DOHH2 (cell line): ENCODE measurements around the gene KIF19.

ENCODE experiments used
- H3F3A ChIP-seq: fragments of 200-600 bp; sonication (generic), shearing (Covaris generic); 2 replicates; pipeline ENCODE4 v1.6.0; 2016; ENCODE audit warnings: antibody characterized with exemption, mild to moderate bottlenecking; ENCODE audit not compliant: control insufficient read depth, insufficient read depth
- H3K27ac ChIP-seq: fragments of 200-600 bp; sonication (generic); 2 replicates; pipeline ENCODE4 v1.5.1; 2014; ENCODE audit warnings: low read depth, mild to moderate bottlenecking, low read length, moderate library complexity
- H3K27me3 ChIP-seq: fragments of 200-600 bp; sonication (generic); 2 replicates; pipeline ENCODE4 v1.6.1; 2014; ENCODE audit warnings: mild to moderate bottlenecking, low read length, mixed read lengths; ENCODE audit not compliant: control insufficient read depth
- H3K36me3 ChIP-seq: fragments of 200-600 bp; sonication (generic); 2 replicates; pipeline ENCODE4 v1.6.1; 2014; ENCODE audit warnings: mild to moderate bottlenecking, low read length, moderate library complexity, mixed read lengths; ENCODE audit not compliant: control insufficient read depth
- H3K4me1 ChIP-seq: fragments of 200-600 bp; sonication (generic); 2 replicates; pipeline ENCODE4 v1.6.1; 2014; ENCODE audit warnings: mild to moderate bottlenecking, low read length, mixed read lengths; ENCODE audit not compliant: control insufficient read depth
- H3K4me2 ChIP-seq: fragments of 200-600 bp; sonication (generic); 2 replicates; pipeline ENCODE4 v1.6.0; 2014; ENCODE audit warnings: mild to moderate bottlenecking, low read length, moderate library complexity
- H3K4me3 ChIP-seq: fragments of 200-600 bp; sonication (generic); 2 replicates; pipeline ENCODE4 v1.5.1; 2014; ENCODE audit warnings: mild to moderate bottlenecking, low read length, mixed read lengths
- H3K79me2 ChIP-seq: fragments of 200-600 bp; sonication (generic); 2 replicates; pipeline ENCODE4 v1.6.1; 2014; ENCODE audit warnings: mild to moderate bottlenecking, low read length, mixed read lengths; ENCODE audit not compliant: control insufficient read depth
- H3K9me2 ChIP-seq: fragments of 200-600 bp; sonication (generic); replicated peaks from 2 replicates; pipeline ENCODE4 v1.6.1; 2014; ENCODE audit warnings: mild to moderate bottlenecking, low read length, mixed read lengths; ENCODE audit not compliant: control insufficient read depth
- H3K9me3 ChIP-seq: fragments of 200-600 bp; sonication (generic); 2 replicates; pipeline ENCODE4 v1.6.1; 2014; ENCODE audit warnings: antibody characterized with exemption, low read length, mixed read lengths; ENCODE audit not compliant: control insufficient read depth, insufficient read depth
- H4K20me1 ChIP-seq: fragments of 200-600 bp; sonication (generic); 2 replicates; pipeline ENCODE4 v1.6.0; 2014; ENCODE audit warnings: low read depth, mild to moderate bottlenecking, antibody characterized with exemption, low read length, moderate library complexity; ENCODE audit not compliant: control insufficient read depth, insufficient read depth
- EZH2phosphoT487 ChIP-seq: fragments of 200-600 bp; sonication (generic); IDR thresholded peaks from 2 replicates; pipeline ENCODE4 v1.6.1; 2017; ENCODE audit warnings: borderline replicate concordance, mild to moderate bottlenecking, antibody characterized with exemption, low read length, moderate library complexity, mixed read lengths
- TF ChIP-seq, protein P1 (sequence below): fragments of 200-600 bp; sonication (generic); IDR thresholded peaks from one replicate; pipeline ENCODE4 v1.5.1; 2014; ENCODE audit warnings: antibody characterized with exemption, mild to moderate bottlenecking, low read depth, low read length; ENCODE audit not compliant: poor library complexity, severe bottlenecking

Gene KIF19

GRCh38 chr17:74339537-74340195 is 13.6 kb downstream of the KIF19 start:
- H3K27me3 ChIP-seq = no peaks in the 10 kb centered on the region
- TF ChIP-seq EZH2phosphoT487 = no peak
- TF ChIP-seq, protein P1, sequence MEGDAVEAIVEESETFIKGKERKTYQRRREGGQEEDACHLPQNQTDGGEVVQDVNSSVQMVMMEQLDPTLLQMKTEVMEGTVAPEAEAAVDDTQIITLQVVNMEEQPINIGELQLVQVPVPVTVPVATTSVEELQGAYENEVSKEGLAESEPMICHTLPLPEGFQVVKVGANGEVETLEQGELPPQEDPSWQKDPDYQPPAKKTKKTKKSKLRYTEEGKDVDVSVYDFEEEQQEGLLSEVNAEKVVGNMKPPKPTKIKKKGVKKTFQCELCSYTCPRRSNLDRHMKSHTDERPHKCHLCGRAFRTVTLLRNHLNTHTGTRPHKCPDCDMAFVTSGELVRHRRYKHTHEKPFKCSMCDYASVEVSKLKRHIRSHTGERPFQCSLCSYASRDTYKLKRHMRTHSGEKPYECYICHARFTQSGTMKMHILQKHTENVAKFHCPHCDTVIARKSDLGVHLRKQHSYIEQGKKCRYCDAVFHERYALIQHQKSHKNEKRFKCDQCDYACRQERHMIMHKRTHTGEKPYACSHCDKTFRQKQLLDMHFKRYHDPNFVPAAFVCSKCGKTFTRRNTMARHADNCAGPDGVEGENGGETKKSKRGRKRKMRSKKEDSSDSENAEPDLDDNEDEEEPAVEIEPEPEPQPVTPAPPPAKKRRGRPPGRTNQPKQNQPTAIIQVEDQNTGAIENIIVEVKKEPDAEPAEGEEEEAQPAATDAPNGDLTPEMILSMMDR = no peak
- H3K4me1 ChIP-seq = no peaks in the 10 kb centered on the region

GRCh38 chr17:74340470-74341023 is 14.5 kb downstream of the KIF19 start:
- TF ChIP-seq EZH2phosphoT487 = no peak
- TF ChIP-seq, protein P1 = no peak
- no peaks in the 10 kb centered on the region for H3K9me2 ChIP-seq

More at GRCh38 chr17:74339537-74340195, 13.6 kb downstream of the KIF19 start:
- Histone ChIP-seq H3K36me3 (no peaks in the 10 kb centered on the region), H3K4me2 (no peak overlapping the region), H3K4me3 (no peak overlapping the region), H3K27ac (no peak overlapping the region), H4K20me1 (no peaks in the 10 kb centered on the region), H3F3A (no peaks in the 10 kb centered on the region), H3K9me3 (no peaks in the 10 kb centered on the region), H3K79me2 (no peaks in the 10 kb centered on the region), H3K9me2 (no peaks in the 10 kb centered on the region)

GRCh38 chr17:74342224-74342623 is 16.2 kb downstream of the KIF19 start:
- Histone ChIP-seq H3K4me2 (no peak overlapping the region), H3K9me3 (no peaks in the 10 kb centered on the region), H3K36me3 (no peaks in the 10 kb centered on the region), H3K79me2 (no peaks in the 10 kb centered on the region), H3K4me1 (no peaks in the 10 kb centered on the region), H3K27me3 (no peaks in the 10 kb centered on the region), H3K9me2 (no peaks in the 10 kb centered on the region), H3K27ac (no peak overlapping the region), H3F3A (no peaks in the 10 kb centered on the region), H3K4me3 (no peak overlapping the region), H4K20me1 (no peaks in the 10 kb centered on the region)
- TF ChIP-seq EZH2phosphoT487 = no peak
- TF ChIP-seq, protein P1 = no peak

More at GRCh38 chr17:74340470-74341023, 14.5 kb downstream of the KIF19 start:
- H3F3A ChIP-seq = no peaks in the 10 kb centered on the region
- no peaks in the 10 kb centered on the region for H3K79me2 ChIP-seq
- H3K9me3 ChIP-seq = no peaks in the 10 kb centered on the region
- no peaks in the 10 kb centered on the region for H3K4me1 ChIP-seq
- H3K27me3 ChIP-seq = no peaks in the 10 kb centered on the region
- H3K27ac ChIP-seq = no peak overlapping the region
- no peak overlapping the region for H3K4me3 ChIP-seq
- H4K20me1 ChIP-seq = no peaks in the 10 kb centered on the region
- no peaks in the 10 kb centered on the region for H3K36me3 ChIP-seq
- H3K4me2 ChIP-seq = no peak overlapping the region
